Measurements from ENCODE around the gene CLNK.

The CLNK gene

GRCh38 chr4:10727140-10727880 is 42.7 kb upstream of the CLNK start:
- no peaks in the 10 kb centered on the region for H3K27me3 ChIP-seq (ENCODE audit: control insufficient read depth in 1 of 2, insufficient read depth in 2 of 2, low read length in 2 of 2)
- H3K4me3 ChIP-seq (ENCODE audit: low read length in 2 of 2): no peak overlapping the region
- no peak overlapping the region for H3K27ac ChIP-seq (ENCODE audit: low read length)
- no peak overlapping the region for H3K9ac ChIP-seq (ENCODE audit: low read length in 2 of 2)
- H3K36me3 ChIP-seq (ENCODE audit: control insufficient read depth in 2 of 2, insufficient read depth in 2 of 2, low read length in 2 of 2): no peaks in the 10 kb centered on the region
- H3K9me3 ChIP-seq (ENCODE audit: control insufficient read depth in 2 of 2, low read length in 2 of 2): no peaks in the 10 kb centered on the region
- H3K4me1 ChIP-seq (ENCODE audit: control insufficient read depth, insufficient read depth, low read length): no peaks in the 10 kb centered on the region

- Histone ChIP-seq H3K27ac (ENCODE audit: low read length) (no peak overlapping the region), H3K4me3 (ENCODE audit: low read length in 2 of 2) (no peak overlapping the region), H3K27me3 (ENCODE audit: control insufficient read depth in 1 of 2, insufficient read depth in 2 of 2, low read length in 2 of 2) (no peaks in the 10 kb centered on the region), H3K4me1 (ENCODE audit: control insufficient read depth, insufficient read depth, low read length) (no peaks in the 10 kb centered on the region), H3K9ac (ENCODE audit: low read length in 2 of 2) (no peak overlapping the region), H3K36me3 (ENCODE audit: control insufficient read depth in 2 of 2, insufficient read depth in 2 of 2, low read length in 2 of 2) (no peaks in the 10 kb centered on the region), H3K9me3 (ENCODE audit: control insufficient read depth in 2 of 2, low read length in 2 of 2) (no peaks in the 10 kb centered on the region)
Observed at GRCh38 chr4:10722957-10723356, 38.4 kb upstream of the CLNK start.

DNA sequence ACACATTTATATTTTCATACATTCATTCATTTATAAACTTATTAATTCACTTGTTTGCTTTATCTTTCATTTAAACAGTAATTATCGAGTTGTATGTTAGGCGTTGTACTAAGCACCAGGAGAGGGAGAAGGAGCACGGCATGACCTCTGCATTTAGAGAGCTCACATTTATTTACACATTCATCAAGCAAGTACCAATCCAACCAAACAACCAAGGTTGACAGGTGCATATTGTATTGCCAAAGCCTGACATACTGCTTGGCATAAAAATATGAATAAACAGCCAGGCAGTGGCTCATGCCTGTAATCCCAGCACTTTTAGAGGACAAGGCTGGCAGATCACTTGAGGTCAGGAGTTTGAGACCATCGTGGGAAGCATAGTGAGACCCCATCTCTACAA is 37.0 kb upstream of the CLNK start:
- Histone ChIP-seq H3K9me3 (ENCODE audit: control insufficient read depth in 2 of 2, low read length in 2 of 2) (no peaks in the 10 kb centered on the region), H3K4me3 (ENCODE audit: low read length in 2 of 2) (no peak overlapping the region), H3K27me3 (ENCODE audit: control insufficient read depth in 1 of 2, insufficient read depth in 2 of 2, low read length in 2 of 2) (no peaks in the 10 kb centered on the region), H3K4me1 (ENCODE audit: control insufficient read depth, insufficient read depth, low read length) (no peaks in the 10 kb centered on the region), H3K27ac (ENCODE audit: low read length) (no peak overlapping the region), H3K36me3 (ENCODE audit: control insufficient read depth in 2 of 2, insufficient read depth in 2 of 2, low read length in 2 of 2) (no peaks in the 10 kb centered on the region), H3K9ac (ENCODE audit: low read length in 2 of 2) (no peak overlapping the region)

- H3K4me1 ChIP-seq (ENCODE audit: control insufficient read depth, insufficient read depth, low read length): no peaks in the 10 kb centered on the region
- H3K9ac ChIP-seq (ENCODE audit: low read length in 2 of 2): no peak overlapping the region
- H3K9me3 ChIP-seq (ENCODE audit: control insufficient read depth in 2 of 2, low read length in 2 of 2): peaks cover 0 to 8% of the 10 kb centered on the region in 2 donors
- H3K27me3 ChIP-seq (ENCODE audit: control insufficient read depth in 1 of 2, insufficient read depth in 2 of 2, low read length in 2 of 2): no peaks in the 10 kb centered on the region
- H3K36me3 ChIP-seq (ENCODE audit: control insufficient read depth in 2 of 2, insufficient read depth in 2 of 2, low read length in 2 of 2): no peaks in the 10 kb centered on the region
- no peak overlapping the region for H3K4me3 ChIP-seq (ENCODE audit: low read length in 2 of 2)
- H3K27ac ChIP-seq (ENCODE audit: low read length): no peak overlapping the region
Observed at GRCh38 chr4:10716163-10716562, 31.6 kb upstream of the CLNK start.

DNA sequence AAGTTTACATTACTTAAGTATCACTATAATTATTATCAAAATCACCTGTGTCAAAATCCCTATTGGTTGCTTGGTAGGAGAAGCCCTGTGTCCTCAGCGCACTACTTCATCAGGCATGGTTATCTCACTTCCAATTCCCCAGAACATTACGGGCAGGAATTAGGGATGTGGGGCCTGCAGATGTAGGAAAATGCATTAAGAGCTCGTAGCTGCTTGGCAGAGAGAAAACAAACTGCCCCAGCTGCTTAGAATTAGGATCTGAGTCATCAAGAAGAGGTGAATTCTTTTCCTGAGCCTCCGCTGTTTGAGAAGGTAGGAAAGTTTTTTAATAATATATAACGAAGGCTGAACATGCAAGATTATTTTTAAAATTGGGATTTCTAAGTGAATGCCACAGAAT is 31.1 kb upstream of the CLNK start:
- Histone ChIP-seq H3K27ac (ENCODE audit: low read length) (no peak overlapping the region), H3K27me3 (ENCODE audit: control insufficient read depth in 1 of 2, insufficient read depth in 2 of 2, low read length in 2 of 2) (no peaks in the 10 kb centered on the region), H3K9ac (ENCODE audit: low read length in 2 of 2) (no peak overlapping the region), H3K36me3 (ENCODE audit: control insufficient read depth in 2 of 2, insufficient read depth in 2 of 2, low read length in 2 of 2) (no peaks in the 10 kb centered on the region), H3K4me1 (ENCODE audit: control insufficient read depth, insufficient read depth, low read length) (no peaks in the 10 kb centered on the region), H3K4me3 (ENCODE audit: low read length in 2 of 2) (no peak overlapping the region), H3K9me3 (ENCODE audit: control insufficient read depth in 2 of 2, low read length in 2 of 2) (peaks cover 0 to 8% of the 10 kb centered on the region in 2 donors)

- H3K4me1 ChIP-seq (ENCODE audit: control insufficient read depth, insufficient read depth, low read length): no peaks in the 10 kb centered on the region
- peaks cover 0 to 8% of the 10 kb centered on the region in 2 donors for H3K9me3 ChIP-seq (ENCODE audit: control insufficient read depth in 2 of 2, low read length in 2 of 2)
- no peak overlapping the region for H3K4me3 ChIP-seq (ENCODE audit: low read length in 2 of 2)
- no peak overlapping the region for H3K27ac ChIP-seq (ENCODE audit: low read length)
- no peak overlapping the region for H3K9ac ChIP-seq (ENCODE audit: low read length in 2 of 2)
- H3K27me3 ChIP-seq (ENCODE audit: control insufficient read depth in 1 of 2, insufficient read depth in 2 of 2, low read length in 2 of 2): no peaks in the 10 kb centered on the region
- H3K36me3 ChIP-seq (ENCODE audit: control insufficient read depth in 2 of 2, insufficient read depth in 2 of 2, low read length in 2 of 2): no peaks in the 10 kb centered on the region
Observed at GRCh38 chr4:10715135-10715534, 30.6 kb upstream of the CLNK start.

DNA sequence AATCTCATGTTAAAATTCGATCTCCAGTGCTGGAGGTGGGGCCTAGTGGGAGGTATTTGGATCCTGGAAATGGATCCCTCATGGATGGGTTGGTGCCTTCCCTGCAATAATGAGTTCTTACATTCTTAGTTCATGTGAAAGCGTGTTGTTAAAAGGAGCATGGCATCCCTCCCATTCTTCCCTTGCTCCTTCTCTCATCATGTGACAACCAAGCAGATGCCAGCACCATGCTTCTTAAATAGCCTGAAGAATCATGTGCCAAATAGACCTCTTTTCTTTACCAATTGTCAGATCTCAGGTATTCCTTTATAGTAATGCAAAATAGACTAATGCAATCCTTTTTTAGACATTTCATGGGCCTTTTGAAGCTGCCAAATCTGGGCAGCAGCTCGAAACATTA is 29.0 kb upstream of the CLNK start:
- no peaks in the 10 kb centered on the region for H3K27me3 ChIP-seq (ENCODE audit: control insufficient read depth in 1 of 2, insufficient read depth in 2 of 2, low read length in 2 of 2)
- H3K27ac ChIP-seq (ENCODE audit: low read length): no peak overlapping the region
- H3K9me3 ChIP-seq (ENCODE audit: control insufficient read depth in 2 of 2, low read length in 2 of 2): peaks cover 0 to 8% of the 10 kb centered on the region in 2 donors
- H3K4me3 ChIP-seq (ENCODE audit: low read length in 2 of 2): no peak overlapping the region
- H3K36me3 ChIP-seq (ENCODE audit: control insufficient read depth in 2 of 2, insufficient read depth in 2 of 2, low read length in 2 of 2): no peaks in the 10 kb centered on the region
- H3K9ac ChIP-seq (ENCODE audit: low read length in 2 of 2): no peak overlapping the region
- no peaks in the 10 kb centered on the region for H3K4me1 ChIP-seq (ENCODE audit: control insufficient read depth, insufficient read depth, low read length)

DNA sequence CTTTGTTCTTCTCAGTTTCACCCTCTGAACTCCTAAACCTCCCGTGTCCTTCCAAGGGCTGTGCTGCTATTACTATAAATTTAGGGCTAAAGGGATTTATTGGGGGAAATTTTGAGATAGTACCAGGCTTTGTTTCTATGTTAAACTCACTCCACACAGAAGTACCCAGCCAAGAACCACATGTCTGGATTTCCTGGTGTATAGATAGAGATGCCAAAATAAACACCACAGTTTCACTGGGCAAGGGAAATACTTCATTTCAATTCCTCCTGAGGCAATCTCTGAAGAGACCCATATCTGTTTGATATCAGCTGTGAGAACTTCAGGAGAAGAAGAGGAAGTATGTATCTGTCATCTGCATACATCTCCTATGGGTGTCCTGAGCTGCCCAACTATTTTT is 21.7 kb upstream of the CLNK start:
- Histone ChIP-seq H3K27me3 (ENCODE audit: control insufficient read depth in 1 of 2, insufficient read depth in 2 of 2, low read length in 2 of 2) (no peaks in the 10 kb centered on the region), H3K4me3 (ENCODE audit: low read length in 2 of 2) (no peak overlapping the region), H3K27ac (ENCODE audit: low read length) (no peak overlapping the region), H3K9me3 (ENCODE audit: control insufficient read depth in 2 of 2, low read length in 2 of 2) (no peaks in the 10 kb centered on the region), H3K36me3 (ENCODE audit: control insufficient read depth in 2 of 2, insufficient read depth in 2 of 2, low read length in 2 of 2) (no peaks in the 10 kb centered on the region), H3K9ac (ENCODE audit: low read length in 2 of 2) (no peak overlapping the region), H3K4me1 (ENCODE audit: control insufficient read depth, insufficient read depth, low read length) (no peaks in the 10 kb centered on the region)

DNA sequence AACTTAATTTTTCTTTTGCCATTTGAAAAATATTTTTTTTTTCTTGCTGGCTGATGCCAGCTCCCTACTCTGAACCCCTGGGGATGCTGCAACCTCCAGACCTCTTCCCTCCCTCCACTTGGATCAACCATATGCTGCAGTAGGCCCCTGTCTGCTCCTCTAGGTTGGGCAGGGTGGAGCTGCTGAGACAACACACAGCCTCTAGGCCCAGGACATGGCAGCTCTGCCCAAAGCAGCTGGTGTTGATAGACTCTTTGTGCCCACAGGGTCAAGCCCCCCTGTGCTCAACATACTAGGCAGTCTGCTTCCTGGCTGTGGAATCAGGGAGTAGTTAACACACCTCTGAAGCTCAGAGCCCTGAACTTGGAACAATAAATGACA is 19.9 kb upstream of the CLNK start:
- no peak overlapping the region for H3K9ac ChIP-seq (ENCODE audit: low read length in 2 of 2)
- H3K27ac ChIP-seq (ENCODE audit: low read length): no peak overlapping the region
- H3K36me3 ChIP-seq (ENCODE audit: control insufficient read depth in 2 of 2, insufficient read depth in 2 of 2, low read length in 2 of 2): no peaks in the 10 kb centered on the region
- H3K27me3 ChIP-seq (ENCODE audit: control insufficient read depth in 1 of 2, insufficient read depth in 2 of 2, low read length in 2 of 2): no peaks in the 10 kb centered on the region
- no peaks in the 10 kb centered on the region for H3K9me3 ChIP-seq (ENCODE audit: control insufficient read depth in 2 of 2, low read length in 2 of 2)
- no peak overlapping the region for H3K4me3 ChIP-seq (ENCODE audit: low read length in 2 of 2)
- no peaks in the 10 kb centered on the region for H3K4me1 ChIP-seq (ENCODE audit: control insufficient read depth, insufficient read depth, low read length)

DNA sequence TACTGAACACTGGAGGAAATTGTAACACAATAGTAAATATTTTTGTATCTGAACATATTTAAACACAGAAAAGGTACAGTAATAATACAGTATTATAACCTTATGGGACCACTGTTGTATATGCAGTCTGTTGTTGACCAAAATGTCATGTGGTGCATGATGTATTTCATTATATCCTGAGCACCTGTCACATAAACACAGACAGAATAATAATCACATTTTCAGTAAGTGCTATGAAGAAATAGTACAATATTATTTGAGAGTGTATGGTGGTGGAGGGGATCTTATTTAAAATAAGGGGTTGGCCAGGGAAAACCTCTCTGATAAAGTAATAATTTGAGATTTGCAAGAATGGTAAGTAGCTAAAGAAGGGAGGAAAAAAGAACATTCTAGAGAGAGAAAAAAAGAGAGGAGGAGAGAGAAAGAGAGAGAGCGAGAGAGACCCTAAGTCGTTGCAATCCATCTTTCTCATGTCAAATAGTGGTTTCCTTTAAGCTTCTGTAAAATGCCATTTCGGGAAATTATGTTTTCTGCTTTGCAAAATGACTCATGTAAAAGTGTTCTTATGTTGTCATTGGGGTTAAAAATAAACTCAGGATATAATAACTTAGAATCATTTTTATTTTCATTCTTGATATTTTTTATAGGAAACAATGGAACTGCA is 19.3 kb upstream of the CLNK start:
- no peaks in the 10 kb centered on the region for H3K27me3 ChIP-seq (ENCODE audit: control insufficient read depth in 1 of 2, insufficient read depth in 2 of 2, low read length in 2 of 2)
- no peak overlapping the region for H3K9ac ChIP-seq (ENCODE audit: low read length in 2 of 2)
- H3K36me3 ChIP-seq (ENCODE audit: control insufficient read depth in 2 of 2, insufficient read depth in 2 of 2, low read length in 2 of 2): no peaks in the 10 kb centered on the region
- H3K27ac ChIP-seq (ENCODE audit: low read length): no peak overlapping the region
- H3K9me3 ChIP-seq (ENCODE audit: control insufficient read depth in 2 of 2, low read length in 2 of 2): no peaks in the 10 kb centered on the region
- H3K4me3 ChIP-seq (ENCODE audit: low read length in 2 of 2): no peak overlapping the region
- H3K4me1 ChIP-seq (ENCODE audit: control insufficient read depth, insufficient read depth, low read length): no peaks in the 10 kb centered on the region

- Histone ChIP-seq H3K4me1 (ENCODE audit: control insufficient read depth, insufficient read depth, low read length) (no peaks in the 10 kb centered on the region), H3K9me3 (ENCODE audit: control insufficient read depth in 2 of 2, low read length in 2 of 2) (no peaks in the 10 kb centered on the region), H3K27ac (ENCODE audit: low read length) (no peak overlapping the region), H3K27me3 (ENCODE audit: control insufficient read depth in 1 of 2, insufficient read depth in 2 of 2, low read length in 2 of 2) (no peaks in the 10 kb centered on the region), H3K4me3 (ENCODE audit: low read length in 2 of 2) (no peak overlapping the region), H3K36me3 (ENCODE audit: control insufficient read depth in 2 of 2, insufficient read depth in 2 of 2, low read length in 2 of 2) (no peaks in the 10 kb centered on the region), H3K9ac (ENCODE audit: low read length in 2 of 2) (no peak overlapping the region)
Observed at GRCh38 chr4:10703156-10703555, 18.6 kb upstream of the CLNK start.
